Measurements from ENCODE around the gene SLC22A7. TPM values are rescaled to one million over a fixed set of nuclear protein-coding genes. Genes with fewer than 3 reads are reported as not detected.

The SLC22A7 gene, protein sequence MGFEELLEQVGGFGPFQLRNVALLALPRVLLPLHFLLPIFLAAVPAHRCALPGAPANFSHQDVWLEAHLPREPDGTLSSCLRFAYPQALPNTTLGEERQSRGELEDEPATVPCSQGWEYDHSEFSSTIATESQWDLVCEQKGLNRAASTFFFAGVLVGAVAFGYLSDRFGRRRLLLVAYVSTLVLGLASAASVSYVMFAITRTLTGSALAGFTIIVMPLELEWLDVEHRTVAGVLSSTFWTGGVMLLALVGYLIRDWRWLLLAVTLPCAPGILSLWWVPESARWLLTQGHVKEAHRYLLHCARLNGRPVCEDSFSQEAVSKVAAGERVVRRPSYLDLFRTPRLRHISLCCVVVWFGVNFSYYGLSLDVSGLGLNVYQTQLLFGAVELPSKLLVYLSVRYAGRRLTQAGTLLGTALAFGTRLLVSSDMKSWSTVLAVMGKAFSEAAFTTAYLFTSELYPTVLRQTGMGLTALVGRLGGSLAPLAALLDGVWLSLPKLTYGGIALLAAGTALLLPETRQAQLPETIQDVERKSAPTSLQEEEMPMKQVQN
- not detected in 2 replicates for total RNA-seq (2014; rRNA removed; shearing (Covaris generic); ENCODE audit: low replicate concordance)

DNA sequence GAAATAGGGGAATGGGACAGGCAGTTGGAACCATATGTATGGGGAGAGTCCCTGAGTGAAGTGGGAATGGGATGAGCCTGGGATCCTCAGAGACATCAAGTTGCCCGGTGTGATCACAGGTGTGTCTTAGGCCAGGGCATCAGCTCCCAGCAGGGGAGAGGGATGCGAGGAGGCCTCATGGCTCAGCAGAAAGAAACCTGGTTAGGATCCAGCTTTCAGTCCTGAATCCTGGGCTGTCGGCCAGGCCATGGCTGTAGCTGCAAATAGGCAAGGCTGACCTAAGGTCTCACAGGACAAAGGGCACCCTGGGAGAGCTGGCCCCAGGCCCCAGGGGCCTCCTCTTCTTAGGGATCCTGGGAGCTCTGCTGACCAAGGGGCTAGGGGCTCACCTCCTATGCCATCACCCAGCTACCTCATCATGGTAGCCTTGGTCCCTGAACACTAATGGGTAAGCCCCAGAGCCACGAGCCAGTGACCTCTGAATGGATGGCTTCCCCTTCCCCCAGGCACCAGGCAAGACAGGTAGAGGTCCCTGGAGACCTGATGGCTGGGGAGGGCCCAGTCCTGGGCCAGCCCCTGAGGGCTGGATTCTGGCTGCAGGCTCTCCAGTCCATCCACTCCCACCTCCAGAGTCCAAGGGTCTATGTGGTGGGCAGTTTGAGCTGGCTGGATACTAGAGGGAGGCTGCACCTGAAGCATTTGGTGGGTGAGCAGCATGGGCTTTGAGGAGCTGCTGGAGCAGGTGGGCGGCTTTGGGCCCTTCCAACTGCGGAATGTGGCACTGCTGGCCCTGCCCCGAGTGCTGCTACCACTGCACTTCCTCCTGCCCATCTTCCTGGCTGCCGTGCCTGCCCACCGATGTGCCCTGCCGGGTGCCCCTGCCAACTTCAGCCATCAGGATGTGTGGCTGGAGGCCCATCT is at the start of gene SLC22A7:
Gene SLC22A7, plus strand, starts transcription at position 617 of the 921 bp plus-strand sequence. Its CDS starts 99 bp downstream, at position 716.
- no peak for DNase-seq (ENCODE audit: low read depth)
- in situ Hi-C loops (cut with HindIII; ENCODE audit: low pct_unique_long_range_greater_than_20kb, low sequenced_read_pairs) = no loop called here

DNA sequence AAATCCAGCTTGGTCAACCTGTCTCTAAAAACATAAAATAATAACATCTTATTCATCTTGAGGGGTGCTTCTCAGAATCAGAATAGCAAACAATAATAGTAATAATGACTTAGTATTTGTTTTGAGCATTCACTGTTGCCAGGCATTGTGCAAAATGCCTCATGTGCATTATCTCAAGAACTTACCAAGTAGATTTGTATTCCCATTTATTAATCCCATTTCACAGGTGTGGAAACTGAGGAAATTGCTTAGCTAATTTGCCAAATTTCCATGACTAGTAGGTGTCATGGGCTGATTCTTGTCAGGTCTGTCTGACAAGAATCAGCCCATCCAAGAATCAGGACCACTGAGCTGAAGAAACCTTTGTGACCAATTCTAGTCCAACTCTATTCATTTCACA is 49.3 kb upstream of the SLC22A7 start:
- DNase-seq (ENCODE audit: low read depth) = no peak
- in situ Hi-C loops (cut with HindIII; ENCODE audit: low pct_unique_long_range_greater_than_20kb, low sequenced_read_pairs) = no loop called here

DNA sequence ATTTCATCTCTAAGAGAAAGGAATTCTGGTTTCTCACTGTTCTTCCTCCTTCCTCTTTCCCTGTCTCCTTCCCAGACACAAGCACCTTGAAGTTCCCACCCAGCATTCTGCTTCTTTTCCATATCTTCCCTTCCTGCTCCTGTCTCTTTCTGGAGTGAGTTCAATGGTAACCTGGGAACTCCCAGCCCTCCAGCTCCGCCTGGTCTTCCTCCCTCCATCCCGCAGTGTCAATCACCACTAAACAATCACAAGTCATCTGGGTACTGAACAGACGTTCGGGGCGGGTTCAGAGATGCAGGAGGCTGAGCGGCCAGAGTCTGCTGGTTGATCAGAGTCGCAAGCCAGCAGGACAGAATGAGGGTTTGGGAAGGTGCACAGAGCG is 47.1 kb upstream of the SLC22A7 start:
- no peak for DNase-seq (ENCODE audit: low read depth)
- in situ Hi-C loops (cut with HindIII; ENCODE audit: low pct_unique_long_range_greater_than_20kb, low sequenced_read_pairs) = no loop called here

DNA sequence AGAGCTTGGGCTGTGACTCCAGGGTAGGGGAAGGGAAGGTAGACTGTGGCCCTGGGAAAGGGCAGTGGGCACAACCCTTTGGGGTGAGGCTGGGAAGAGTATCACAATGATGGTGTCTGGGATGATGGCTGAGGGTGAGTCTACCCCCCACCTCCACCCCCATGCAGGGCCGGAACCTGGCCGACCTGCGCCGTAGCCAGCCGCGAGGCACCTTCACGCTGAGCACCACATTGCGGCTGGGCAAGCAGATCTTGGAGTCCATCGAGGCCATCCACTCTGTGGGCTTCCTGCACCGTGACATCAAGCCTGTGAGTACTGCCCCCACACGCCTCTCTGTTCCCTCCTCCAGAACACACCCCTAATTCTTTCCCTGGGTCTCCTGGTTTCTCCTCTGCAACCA is 44.7 kb upstream of the SLC22A7 start:
- no peak for DNase-seq (ENCODE audit: low read depth)
- in situ Hi-C loops (cut with HindIII; ENCODE audit: low pct_unique_long_range_greater_than_20kb, low sequenced_read_pairs) = no loop called here

DNA sequence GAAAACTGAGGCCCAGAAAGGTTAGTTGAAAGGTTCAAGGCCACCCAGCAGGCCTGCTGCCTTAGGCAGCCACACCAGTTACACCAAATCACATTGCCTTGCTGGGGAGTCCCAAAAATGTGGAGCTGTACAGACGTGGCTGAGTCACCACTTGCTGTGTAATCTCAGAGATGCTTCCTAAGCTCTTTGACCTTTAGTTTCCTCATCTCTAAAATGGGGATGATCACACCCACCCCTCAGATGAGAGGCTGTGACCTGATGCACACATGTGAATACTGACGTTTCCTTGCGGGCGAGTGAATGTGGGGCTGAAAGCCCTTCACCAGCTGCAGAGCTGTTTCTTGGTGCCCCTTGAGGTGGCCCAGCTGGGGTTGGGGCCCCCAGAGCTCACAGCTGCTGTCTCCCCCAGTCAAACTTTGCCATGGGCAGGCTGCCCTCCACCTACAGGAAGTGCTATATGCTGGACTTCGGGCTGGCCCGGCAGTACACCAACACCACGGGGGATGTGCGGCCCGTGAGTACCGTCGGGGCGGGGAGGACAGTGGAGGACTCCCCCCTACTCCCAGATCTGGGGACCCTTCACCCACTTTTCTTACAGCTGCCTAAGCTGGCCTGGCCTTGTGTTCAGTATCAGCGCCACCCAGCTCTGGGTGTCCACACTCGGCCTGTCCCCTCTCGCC is 43.8 kb upstream of the SLC22A7 start:
- in situ Hi-C loops (cut with HindIII; ENCODE audit: low pct_unique_long_range_greater_than_20kb, low sequenced_read_pairs) = no loop called here
- DNase-seq (ENCODE audit: low read depth) = no peak

DNA sequence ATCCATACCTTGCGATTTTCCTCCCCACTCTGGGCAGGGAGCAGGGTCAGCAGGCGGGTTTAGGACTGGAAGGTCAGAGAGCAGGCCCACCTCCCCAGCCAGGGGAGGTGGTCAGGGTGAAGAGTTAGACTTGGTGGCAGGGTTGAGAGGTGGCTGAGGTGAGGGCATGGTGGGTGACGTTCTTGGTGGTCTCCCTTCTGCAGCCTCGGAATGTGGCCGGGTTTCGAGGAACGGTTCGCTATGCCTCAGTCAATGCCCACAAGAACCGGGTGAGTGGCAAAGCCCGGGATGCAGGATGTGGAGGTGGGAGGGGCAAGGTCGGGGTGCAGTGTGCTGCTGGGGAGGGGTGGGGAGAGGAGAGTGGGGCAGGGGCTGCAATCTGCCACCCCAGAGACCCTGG is 43.2 kb upstream of the SLC22A7 start:
- in situ Hi-C loops (cut with HindIII; ENCODE audit: low pct_unique_long_range_greater_than_20kb, low sequenced_read_pairs) = no loop called here
- DNase-seq (ENCODE audit: low read depth) = no peak

DNA sequence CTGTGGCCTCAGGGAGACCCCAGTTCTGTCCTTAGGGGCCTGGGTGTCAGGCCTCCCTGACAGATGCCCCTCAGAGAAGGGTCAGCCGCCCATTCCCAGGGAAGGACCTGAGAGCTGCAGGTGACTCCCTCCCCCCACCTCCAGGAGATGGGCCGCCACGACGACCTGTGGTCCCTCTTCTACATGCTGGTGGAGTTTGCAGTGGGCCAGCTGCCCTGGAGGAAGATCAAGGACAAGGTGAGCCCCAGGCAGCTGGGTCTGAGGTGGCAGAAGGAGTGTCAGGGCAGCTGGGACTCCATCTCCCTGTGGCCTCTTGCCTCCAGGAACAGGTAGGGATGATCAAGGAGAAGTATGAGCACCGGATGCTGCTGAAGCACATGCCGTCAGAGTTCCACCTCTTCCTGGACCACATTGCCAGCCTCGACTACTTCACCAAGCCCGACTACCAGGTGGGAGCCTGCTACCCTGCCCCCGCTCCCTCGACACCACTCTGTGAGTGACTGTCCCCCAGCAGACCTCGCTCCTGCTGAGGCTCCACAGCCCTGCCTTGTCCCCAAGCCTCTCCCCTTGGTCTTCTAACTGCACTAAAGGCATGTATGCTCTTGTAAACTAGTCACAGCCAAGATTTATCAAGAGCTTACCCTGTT is 42.5 kb upstream of the SLC22A7 start:
- DNase-seq (ENCODE audit: low read depth) = no peak
- in situ Hi-C loops (cut with HindIII; ENCODE audit: low pct_unique_long_range_greater_than_20kb, low sequenced_read_pairs) = no loop called here

DNA sequence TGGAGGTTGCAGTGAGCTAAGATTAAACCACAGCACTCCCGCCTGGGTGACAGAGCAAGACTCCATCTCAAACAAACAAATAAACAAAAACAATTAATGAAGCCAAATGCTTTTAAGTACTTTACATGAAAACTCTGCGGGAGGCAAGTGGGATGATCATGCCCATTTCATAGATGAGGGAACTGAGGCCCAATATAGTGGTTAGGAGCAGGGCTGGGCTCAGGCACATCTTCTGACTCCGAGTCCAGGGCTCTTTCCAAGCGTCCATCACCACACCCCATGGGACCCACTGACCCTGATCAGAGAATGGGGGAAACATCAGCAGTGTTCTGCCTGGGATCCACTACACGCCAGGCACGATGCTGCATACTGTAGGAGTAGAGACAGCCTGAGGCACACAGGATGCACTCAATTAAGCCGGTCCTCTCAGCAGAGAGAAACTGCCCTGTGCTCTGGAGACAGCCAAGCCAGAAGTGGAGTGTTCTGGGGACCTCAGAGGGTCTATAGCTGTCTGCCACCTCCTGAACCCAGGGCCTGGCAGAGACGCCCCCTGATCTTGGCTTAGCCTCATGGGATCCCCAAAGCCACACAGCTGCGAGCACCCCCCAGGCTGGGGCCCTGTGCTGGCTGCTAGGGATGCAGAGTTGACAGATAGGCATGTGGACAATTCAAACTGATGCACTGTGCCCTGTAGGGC is 41.2 kb upstream of the SLC22A7 start:
- no peak for DNase-seq (ENCODE audit: low read depth)
- in situ Hi-C loops (cut with HindIII; ENCODE audit: low pct_unique_long_range_greater_than_20kb, low sequenced_read_pairs) = no loop called here

DNA sequence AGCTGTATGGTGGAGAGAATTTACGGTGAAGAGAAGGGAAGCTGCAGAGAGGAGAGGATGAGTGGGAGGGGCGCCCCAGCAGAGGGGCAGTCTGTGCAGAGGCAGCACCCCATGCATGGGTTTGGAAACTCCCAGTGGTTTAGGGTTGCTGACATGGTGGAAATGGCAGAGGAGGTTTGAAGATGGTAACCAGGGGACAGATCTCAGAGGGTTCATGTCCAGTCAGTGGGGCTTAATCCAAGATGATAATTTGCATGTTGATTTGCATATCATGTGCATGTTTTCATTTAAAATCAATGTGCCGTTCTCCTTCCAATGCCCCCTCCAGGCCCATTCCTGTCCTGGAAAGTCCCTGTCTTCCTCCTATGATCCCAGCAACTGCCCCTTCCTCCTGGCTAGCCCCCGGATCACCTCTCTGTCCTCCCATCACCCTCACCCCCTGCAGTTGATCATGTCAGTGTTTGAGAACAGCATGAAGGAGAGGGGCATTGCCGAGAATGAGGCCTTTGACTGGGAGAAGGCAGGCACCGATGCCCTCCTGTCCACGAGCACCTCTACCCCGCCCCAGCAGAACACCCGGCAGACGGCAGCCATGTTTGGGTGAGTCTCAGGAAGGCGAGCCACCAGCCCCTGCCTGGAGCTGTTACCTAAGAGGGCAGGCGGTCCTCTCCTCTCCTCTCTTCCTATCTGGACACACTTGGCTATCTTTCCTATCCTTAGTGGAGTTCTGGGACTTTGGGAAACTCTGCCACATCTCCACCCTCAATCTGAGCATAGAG is 40.5 kb upstream of the SLC22A7 start:
- in situ Hi-C loops (cut with HindIII; ENCODE audit: low pct_unique_long_range_greater_than_20kb, low sequenced_read_pairs) = no loop called here
- DNase-seq (ENCODE audit: low read depth) = no peak

DNA sequence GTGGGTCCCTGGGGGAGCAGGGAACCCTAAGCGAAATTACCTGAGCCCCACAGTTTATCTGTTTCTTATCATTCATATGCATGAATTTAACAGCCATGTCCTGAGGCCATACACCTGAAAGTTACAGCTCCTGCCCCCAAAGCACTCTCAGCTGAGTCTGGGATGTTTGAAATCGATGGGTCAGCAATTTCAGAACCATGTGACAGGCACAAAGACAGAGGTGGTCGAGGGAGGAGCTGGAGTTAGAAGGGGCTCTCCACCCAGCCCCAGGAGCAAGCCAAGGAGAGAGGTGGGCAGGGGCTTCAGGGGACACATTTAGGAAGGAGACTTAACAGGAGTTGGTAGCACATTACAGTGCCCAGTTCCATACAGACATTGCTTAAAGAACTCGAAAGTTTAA is 39.9 kb upstream of the SLC22A7 start:
- in situ Hi-C loops (cut with HindIII; ENCODE audit: low pct_unique_long_range_greater_than_20kb, low sequenced_read_pairs) = no loop called here
- no peak for DNase-seq (ENCODE audit: low read depth)

DNA sequence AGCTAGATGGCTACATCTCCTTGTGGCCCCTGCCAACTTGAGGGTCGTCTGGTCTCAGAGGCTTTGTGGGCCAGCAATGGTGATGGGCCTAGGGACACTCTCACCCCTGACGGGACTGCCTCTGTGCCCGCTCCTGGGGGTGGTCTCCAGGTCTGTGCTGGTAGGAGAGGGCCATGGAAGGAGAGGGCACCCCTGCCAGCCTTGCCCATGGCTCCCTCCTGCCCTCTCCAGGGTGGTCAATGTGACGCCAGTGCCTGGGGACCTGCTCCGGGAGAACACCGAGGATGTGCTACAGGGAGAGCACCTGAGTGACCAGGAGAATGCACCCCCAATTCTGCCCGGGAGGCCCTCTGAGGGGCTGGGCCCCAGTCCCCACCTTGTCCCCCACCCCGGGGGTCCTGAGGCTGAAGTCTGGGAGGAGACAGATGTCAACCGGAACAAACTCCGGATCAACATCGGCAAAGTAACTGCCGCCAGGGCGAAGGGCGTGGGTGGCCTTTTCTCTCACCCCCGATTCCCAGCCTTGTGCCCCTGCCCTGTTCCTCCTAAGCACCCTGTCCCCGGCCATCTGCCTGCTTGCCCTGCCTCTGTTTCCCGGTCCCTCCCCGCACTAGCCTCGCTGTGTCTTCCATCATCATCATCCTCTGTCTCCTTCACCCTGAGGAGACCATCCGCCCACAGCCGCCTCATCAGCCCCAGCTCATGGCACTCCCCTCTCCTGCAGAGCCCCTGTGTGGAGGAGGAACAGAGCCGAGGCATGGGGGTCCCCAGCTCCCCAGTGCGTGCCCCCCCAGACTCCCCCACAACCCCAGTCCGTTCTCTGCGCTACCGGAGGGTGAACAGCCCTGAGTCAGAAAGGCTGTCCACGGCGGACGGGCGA is 39.0 kb upstream of the SLC22A7 start:
- in situ Hi-C loops (cut with HindIII; ENCODE audit: low pct_unique_long_range_greater_than_20kb, low sequenced_read_pairs) = no loop called here

DNA sequence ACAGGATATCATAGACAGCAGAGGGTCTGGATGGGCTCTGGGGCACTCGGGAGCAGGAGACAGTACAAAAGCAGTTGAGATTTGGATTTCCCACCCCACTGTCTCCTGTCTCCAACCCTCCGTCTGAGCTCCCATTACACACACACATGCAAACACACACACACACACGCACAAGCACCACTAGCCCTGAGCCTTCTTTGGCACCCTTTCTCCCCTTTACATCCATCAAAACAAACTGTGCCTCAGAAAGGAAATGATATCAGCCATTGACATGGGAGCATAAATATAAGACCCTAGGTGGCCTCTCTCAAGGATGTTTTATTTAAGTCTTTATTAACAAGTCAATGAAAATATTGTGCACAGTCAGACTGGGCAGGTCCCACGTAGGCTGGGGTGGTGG is 37.3 kb upstream of the SLC22A7 start:
- DNase-seq (ENCODE audit: low read depth) = no peak
- in situ Hi-C loops (cut with HindIII; ENCODE audit: low pct_unique_long_range_greater_than_20kb, low sequenced_read_pairs) = no loop called here

More for the DNA sequence above, 39.0 kb upstream of the SLC22A7 start:
- no peak for DNase-seq (ENCODE audit: low read depth)

DNA sequence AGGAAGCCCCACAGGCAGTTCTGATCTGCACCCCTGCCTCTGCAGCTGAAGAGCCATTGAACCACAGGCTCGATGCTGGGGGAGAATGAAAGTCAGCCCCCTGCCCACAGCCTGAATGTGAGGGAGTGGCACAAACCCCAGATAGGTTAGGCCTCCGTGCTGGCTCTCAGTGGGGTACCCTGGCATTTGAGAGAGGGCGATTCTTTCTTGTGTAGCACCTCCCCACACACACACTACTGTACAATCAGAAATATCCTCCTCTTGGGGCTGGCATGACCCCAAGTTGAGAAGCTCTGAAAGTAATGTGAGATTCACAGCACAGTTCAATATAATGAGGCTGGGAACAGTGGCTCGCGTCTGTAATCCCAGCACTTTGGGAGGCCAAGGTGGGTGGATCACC is 36.9 kb upstream of the SLC22A7 start:
- no peak for DNase-seq (ENCODE audit: low read depth)
- in situ Hi-C loops (cut with HindIII; ENCODE audit: low pct_unique_long_range_greater_than_20kb, low sequenced_read_pairs) = no loop called here

DNA sequence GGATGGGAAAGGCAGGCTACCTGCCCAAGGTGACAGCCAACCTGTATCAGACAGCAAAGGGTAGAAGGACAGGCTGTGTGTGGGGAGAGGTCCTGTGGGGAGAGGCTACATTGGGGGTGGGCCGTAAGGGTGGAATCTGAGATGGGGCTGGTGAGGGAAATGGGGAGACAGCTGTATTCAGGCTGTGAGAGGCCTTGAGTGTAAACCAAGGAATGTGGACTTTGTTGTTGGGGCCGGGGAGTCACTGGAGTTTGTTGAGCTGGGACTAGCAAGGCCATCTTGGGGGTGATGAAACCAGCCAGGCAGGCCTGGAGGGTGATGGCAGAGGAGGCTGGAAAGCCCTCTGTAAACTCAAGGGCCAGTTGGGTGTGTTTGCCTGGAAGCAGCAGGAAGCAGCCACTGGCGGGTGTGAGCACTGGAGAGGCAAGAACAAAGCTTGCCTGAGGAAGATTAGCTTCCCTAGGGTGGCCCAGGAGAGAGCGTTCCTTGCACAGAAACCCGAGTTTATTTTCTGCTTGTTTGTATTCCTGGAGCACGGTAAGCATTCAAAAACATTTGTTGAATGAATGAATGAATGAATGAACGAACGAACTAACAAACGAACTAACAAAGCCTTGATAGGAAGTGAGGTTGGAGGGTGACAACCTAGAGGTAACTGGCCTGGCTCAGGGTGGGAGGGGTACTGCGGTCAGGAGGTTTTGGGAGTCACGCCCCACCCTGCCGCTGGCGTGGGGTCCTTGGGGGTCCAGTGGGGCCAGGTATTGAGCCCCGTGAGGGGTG is 35.9 kb upstream of the SLC22A7 start:
- in situ Hi-C loops (cut with HindIII; ENCODE audit: low pct_unique_long_range_greater_than_20kb, low sequenced_read_pairs) = no loop called here
- no peak for DNase-seq (ENCODE audit: low read depth)

DNA sequence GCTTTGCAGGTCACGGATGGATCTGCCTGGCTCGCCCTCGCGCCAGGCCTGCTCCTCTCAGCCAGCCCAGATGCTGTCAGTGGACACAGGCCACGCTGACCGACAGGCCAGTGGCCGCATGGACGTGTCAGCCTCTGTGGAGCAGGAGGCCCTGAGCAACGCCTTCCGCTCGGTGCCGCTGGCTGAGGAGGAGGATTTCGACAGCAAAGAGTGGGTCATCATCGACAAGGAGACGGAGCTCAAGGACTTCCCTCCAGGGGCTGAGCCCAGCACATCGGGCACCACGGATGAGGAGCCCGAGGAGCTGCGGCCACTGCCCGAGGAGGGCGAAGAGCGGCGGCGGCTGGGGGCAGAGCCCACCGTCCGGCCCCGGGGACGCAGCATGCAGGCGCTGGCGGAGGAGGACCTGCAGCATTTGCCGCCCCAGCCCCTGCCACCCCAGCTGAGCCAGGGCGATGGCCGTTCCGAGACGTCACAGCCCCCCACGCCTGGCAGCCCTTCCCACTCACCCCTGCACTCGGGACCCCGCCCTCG is 35.2 kb upstream of the SLC22A7 start:
- in situ Hi-C loops (cut with HindIII; ENCODE audit: low pct_unique_long_range_greater_than_20kb, low sequenced_read_pairs) = no loop called here
- no peak for DNase-seq (ENCODE audit: low read depth)
